Hepatocyte (in vitro differentiated cells): Measurements from ENCODE around the gene BIRC7.

Source experiments
- EZH2phosphoT487 ChIP-seq: fragments of 200-600 bp; sonication (generic); IDR thresholded peaks from one replicate; pipeline ENCODE4 v1.6.1; 2018; ENCODE audit warnings: antibody characterized with exemption, mild to moderate bottlenecking, low read depth, moderate library complexity; ENCODE audit not compliant: unreplicated experiment, severe bottlenecking
- TF ChIP-seq, protein P1 (sequence below): fragments of 200-600 bp; sonication (generic); IDR thresholded peaks from 2 replicates; pipeline ENCODE4 v1.5.1; 2016; ENCODE audit warnings: antibody characterized with exemption, mild to moderate bottlenecking; ENCODE audit not compliant: poor library complexity

DNA sequence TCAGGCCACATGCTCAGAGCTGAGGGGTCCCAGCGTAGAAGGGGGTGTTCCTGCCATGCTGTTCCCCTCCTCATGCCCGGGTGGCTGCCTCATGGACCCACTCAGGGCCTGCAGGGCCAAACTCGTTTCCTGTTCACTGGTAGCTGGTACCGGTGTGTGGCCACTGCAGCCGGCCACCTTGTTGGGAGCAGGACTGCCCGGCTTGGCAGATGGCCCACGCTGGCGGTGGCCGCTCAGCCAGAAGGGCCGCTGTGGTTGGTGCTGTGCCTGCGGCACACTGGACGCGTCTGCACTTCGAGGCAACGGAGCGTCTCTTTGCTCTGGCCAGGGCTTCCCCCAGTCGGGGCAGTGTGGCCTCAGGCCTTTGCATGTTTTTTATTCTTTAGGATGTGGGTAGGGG lies 47.2 kb downstream of the BIRC7 start:
- TF ChIP-seq EZH2phosphoT487 = no peak
- TF ChIP-seq, protein P1, sequence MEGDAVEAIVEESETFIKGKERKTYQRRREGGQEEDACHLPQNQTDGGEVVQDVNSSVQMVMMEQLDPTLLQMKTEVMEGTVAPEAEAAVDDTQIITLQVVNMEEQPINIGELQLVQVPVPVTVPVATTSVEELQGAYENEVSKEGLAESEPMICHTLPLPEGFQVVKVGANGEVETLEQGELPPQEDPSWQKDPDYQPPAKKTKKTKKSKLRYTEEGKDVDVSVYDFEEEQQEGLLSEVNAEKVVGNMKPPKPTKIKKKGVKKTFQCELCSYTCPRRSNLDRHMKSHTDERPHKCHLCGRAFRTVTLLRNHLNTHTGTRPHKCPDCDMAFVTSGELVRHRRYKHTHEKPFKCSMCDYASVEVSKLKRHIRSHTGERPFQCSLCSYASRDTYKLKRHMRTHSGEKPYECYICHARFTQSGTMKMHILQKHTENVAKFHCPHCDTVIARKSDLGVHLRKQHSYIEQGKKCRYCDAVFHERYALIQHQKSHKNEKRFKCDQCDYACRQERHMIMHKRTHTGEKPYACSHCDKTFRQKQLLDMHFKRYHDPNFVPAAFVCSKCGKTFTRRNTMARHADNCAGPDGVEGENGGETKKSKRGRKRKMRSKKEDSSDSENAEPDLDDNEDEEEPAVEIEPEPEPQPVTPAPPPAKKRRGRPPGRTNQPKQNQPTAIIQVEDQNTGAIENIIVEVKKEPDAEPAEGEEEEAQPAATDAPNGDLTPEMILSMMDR = no peak
